NB4 (cell line): Measurements from ENCODE around the gene LRRC56.

Source experiments
- MYC ChIP-seq: IDR thresholded peaks from 2 replicates; pipeline ENCODE4 v1.6.1; 2011; ENCODE audit warnings: low read depth, low read length
- POLR2A ChIP-seq: IDR thresholded peaks from 2 replicates; pipeline ENCODE4 v1.6.1; 2011; ENCODE audit warnings: mild to moderate bottlenecking; ENCODE audit not compliant: insufficient read length; ENCODE audit errors: extremely low read depth
- TF ChIP-seq, protein P1 (sequence below): IDR thresholded peaks from one replicate; pipeline ENCODE4 v1.5.1; 2012; ENCODE audit warnings: low read depth, low read length

DNA sequence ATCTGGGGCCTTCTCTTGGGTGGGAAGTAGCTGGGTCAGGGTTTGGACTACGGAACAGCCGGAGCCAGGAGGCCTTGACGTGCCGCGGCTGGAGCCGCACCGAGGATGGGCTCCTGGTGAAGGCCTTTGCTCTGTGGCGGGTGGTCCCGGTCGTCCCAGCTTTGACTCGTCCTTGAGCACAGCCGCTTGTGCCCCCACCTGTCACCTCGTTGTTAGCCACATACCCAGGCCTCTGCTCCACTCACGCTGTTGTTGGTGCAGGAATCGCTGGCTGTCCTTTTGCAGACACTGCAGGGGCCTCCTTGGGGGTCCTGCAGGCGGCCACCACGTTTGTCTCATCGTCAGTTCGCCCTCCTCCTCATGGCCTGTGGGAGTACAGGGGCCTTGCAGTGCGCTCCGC lies 56.0 kb downstream of the LRRC56 start:
- TF ChIP-seq POLR2A (no peak), MYC (no peak)
- TF ChIP-seq, protein P1, sequence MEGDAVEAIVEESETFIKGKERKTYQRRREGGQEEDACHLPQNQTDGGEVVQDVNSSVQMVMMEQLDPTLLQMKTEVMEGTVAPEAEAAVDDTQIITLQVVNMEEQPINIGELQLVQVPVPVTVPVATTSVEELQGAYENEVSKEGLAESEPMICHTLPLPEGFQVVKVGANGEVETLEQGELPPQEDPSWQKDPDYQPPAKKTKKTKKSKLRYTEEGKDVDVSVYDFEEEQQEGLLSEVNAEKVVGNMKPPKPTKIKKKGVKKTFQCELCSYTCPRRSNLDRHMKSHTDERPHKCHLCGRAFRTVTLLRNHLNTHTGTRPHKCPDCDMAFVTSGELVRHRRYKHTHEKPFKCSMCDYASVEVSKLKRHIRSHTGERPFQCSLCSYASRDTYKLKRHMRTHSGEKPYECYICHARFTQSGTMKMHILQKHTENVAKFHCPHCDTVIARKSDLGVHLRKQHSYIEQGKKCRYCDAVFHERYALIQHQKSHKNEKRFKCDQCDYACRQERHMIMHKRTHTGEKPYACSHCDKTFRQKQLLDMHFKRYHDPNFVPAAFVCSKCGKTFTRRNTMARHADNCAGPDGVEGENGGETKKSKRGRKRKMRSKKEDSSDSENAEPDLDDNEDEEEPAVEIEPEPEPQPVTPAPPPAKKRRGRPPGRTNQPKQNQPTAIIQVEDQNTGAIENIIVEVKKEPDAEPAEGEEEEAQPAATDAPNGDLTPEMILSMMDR, result no peak
